ENCODE results near the gene UBE4A.

UBE4A gene

GRCh38 chr11:118439646-118440045 is 80.2 kb downstream of the UBE4A start:
- no peak for DNase-seq

GRCh38 chr11:118441770-118442275 is 82.4 kb downstream of the UBE4A start:
- DNase-seq = no peak

- no peak for DNase-seq
Observed at GRCh38 chr11:118442301-118442700, 82.9 kb downstream of the UBE4A start.

GRCh38 chr11:118442908-118443589 is 83.6 kb downstream of the UBE4A start:
- DNase-seq = no peak

DNA sequence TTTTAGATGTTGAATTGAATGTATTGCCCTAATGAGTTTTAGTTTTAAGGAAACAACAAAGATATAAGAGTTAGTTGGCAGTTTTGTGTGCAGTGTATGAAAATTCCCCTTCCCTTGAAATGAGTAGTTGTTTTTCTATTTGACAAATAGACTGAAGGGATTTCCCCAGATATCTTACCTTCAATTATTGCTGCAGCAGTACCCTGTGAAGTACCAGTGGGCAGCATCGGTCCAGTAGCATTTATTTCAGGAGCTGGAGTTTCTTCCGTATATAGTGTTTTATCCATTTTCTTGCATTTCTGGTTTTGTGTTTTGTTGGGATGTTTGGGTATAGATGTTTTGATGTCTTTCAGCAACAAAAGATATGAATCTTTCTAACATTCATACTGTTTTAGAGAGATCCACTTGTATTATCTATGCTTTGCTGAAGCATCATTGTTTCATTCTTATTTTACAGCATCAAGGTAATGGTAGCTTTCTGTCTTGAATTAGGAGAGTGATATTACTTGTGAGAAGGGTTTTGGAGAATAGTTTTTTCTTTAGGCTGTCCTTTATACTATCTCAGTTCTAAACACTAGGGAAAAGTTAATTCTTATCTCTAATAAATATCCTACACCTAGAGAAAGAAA is 84.3 kb downstream of the UBE4A start:
- no peak for DNase-seq

DNA sequence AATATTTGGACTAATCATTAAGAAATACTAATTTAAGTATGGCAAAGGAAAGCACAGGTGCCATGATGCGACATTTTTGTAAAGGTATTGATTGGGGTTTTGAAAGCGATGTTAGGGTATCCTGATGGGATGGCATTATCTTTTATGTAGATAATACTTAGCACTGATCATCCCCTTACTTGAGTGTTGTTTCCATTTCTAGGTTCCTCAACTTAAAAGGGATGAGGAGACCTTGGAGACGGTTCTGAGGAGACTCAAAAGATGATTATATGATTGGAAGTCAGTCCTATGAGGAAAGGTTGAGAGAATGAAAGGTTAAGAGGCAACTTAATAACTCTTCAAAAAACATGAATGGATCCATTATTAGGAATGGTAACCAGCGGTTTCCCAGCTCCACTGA is 88.0 kb downstream of the UBE4A start:
- DNase-seq = no peak

- DNase-seq = no peak
Observed at GRCh38 chr11:118448294-118448693, 88.9 kb downstream of the UBE4A start.
